Activated T-helper 1 cell treated with anti-CD3 and anti-CD28 coated beads, Interleukin-2, amount 50 U/mL, for 16 hours (primary cell): ENCODE data around the gene SOX15.

Experiments used
- DNase-seq, 2 donors: peaks; one replicate each; pipeline ENCODE4 v3.0.0-alpha.2; 2020; ENCODE audit warnings: low read depth in 1 of 2, low spot score in 1 of 2

Gene SOX15

DNA sequence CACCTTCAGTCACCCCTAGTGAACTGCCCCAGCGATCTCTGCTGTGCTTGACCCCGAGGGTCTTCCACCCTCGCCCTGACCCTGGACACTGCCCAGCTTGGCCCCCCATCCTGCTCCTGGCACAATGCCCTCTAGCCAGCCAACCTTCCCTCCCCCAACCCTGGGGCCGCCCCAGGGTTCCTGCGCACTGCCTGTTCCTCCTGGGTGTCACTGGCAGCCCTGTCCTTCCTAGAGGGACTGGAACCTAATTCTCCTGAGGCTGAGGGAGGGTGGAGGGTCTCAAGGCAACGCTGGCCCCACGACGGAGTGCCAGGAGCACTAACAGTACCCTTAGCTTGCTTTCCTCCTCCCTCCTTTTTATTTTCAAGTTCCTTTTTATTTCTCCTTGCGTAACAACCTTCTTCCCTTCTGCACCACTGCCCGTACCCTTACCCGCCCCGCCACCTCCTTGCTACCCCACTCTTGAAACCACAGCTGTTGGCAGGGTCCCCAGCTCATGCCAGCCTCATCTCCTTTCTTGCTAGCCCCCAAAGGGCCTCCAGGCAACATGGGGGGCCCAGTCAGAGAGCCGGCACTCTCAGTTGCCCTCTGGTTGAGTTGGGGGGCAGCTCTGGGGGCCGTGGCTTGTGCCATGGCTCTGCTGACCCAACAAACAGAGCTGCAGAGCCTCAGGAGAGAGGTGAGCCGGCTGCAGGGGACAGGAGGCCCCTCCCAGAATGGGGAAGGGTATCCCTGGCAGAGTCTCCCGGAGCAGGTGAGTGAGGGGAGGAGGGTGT is 31.2 kb downstream of the SOX15 start, which contains the start of gene TNFSF13:
TSS of gene TNFSF13 (plus strand) at position 207 of the 776 bp plus-strand sequence. CDS start at position 497, 290 bp downstream.
- DNase-seq, result no peak

GRCh38 chr17:7557775-7558543 is 31.9 kb downstream of the SOX15 start:
- DNase-seq, result no peak

DNA sequence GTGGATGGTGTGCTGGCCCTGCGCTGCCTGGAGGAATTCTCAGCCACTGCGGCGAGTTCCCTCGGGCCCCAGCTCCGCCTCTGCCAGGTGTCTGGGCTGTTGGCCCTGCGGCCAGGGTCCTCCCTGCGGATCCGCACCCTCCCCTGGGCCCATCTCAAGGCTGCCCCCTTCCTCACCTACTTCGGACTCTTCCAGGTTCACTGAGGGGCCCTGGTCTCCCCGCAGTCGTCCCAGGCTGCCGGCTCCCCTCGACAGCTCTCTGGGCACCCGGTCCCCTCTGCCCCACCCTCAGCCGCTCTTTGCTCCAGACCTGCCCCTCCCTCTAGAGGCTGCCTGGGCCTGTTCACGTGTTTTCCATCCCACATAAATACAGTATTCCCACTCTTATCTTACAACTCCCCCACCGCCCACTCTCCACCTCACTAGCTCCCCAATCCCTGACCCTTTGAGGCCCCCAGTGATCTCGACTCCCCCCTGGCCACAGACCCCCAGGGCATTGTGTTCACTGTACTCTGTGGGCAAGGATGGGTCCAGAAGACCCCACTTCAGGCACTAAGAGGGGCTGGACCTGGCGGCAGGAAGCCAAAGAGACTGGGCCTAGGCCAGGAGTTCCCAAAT is 32.6 kb downstream of the SOX15 start:
- no peak for DNase-seq

GRCh38 chr17:7556627-7557026 is 33.3 kb downstream of the SOX15 start:
- DNase-seq, result no peak

DNA sequence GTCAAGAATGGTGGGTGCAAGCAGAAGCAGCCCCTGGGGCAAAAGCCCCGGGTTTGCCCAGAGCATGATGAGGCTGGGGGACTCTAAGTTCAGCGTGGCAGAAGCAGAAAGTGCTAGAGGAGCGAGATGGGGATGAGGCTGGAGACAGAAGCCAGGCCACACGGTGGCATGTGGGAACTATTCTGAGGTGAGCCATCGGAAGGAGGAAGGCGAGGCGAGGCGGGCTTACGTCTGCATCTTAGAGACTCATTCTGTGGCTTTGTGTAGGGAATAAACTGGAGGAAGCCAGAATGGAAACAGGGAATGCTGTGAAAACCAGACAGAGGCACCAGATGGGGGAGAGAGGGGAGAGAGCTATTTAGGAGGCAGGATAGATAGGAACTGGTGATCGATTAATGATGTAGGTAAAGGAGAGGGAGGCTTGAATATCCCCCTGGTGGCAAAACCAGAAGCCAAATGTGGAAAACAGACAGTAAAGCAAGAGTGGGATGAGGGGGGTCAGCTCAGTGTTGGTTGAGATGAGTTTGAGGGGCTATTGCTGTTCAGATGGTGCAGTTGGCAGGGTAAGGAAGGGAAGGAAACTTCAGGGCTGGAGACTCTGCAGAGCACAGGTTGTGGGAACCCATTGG is 34.5 kb downstream of the SOX15 start:
- DNase-seq, result no peak

DNA sequence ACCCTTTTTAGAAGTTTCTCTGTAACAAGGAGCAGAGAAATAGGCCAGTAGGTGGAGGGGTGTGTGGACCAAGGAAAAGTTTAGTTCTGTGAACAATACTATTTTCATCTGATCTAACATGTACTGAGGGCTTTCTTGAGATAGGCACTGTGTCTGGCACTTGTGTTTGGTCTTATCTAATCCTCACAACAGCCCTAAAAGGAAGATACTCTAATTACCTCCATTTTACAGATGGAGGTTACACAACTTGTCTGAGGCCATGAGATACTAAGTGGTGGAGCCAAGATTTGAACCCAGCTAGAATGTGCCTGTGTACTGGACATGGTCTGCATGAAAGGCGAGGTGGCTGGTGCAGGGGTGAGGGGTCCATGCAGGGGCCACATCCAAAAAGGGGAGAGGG is 36.5 kb downstream of the SOX15 start:
- DNase-seq, result no peak

DNA sequence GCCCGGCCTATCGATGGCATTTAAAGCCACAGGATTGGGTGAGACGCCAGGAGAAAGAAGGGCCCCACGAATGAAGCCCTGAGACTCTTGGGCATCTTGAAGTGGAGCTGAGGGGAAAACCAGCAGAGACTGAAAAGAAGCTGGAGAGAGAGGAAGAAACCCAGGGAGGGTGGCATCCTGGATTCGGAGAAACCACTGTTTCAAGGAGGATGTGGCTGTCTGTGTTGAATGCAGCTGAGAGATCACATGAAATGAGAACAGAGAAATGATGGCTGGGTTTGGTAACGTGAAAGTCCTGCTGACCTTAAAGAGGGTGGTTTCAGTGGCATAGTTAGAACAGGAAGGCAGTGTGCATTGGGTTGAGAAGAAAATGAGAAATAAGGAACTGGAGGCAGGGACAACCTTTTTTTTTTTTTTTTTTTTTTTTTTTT is 37.3 kb downstream of the SOX15 start:
- DNase-seq, result no peak

DNA sequence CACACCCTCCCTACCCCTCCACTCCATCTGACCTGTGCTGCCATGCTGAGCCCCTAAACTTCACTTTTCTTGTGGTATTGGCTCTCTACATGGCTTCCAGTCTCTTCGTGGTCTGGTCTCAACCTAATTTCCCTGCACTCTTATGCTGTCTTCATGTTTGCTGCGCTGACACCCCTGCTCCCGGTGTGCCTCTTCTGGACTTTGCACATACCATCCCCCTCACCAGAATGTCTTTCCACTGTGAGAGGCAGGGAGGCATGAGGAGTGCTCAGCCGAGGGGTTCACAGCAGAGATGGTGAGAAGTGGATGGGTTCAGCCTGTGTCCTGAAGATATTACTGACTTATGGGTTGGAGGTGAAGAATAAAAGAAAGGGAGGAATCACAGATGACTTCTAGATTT is 38.5 kb downstream of the SOX15 start:
- no peak for DNase-seq

DNA sequence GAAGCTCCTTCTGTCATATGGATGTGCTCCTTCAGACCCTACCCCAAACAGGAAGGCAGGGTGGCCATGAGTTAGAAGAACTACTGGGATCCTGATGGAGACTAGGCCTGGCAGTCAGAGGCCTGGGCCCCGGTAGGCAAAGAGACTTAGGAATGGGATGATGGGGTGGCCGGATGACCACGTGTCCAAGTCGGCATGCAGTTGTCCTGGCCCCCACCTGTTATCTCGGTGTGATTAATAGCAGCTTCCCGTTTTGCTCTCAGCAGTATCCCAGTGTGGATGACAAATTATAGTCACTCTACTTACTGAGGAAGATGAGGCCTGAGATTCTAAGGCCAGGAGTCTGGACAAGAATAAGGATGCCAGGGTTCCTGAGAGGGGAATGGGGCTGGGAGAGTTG is 39.5 kb downstream of the SOX15 start:
- DNase-seq, result no peak

DNA sequence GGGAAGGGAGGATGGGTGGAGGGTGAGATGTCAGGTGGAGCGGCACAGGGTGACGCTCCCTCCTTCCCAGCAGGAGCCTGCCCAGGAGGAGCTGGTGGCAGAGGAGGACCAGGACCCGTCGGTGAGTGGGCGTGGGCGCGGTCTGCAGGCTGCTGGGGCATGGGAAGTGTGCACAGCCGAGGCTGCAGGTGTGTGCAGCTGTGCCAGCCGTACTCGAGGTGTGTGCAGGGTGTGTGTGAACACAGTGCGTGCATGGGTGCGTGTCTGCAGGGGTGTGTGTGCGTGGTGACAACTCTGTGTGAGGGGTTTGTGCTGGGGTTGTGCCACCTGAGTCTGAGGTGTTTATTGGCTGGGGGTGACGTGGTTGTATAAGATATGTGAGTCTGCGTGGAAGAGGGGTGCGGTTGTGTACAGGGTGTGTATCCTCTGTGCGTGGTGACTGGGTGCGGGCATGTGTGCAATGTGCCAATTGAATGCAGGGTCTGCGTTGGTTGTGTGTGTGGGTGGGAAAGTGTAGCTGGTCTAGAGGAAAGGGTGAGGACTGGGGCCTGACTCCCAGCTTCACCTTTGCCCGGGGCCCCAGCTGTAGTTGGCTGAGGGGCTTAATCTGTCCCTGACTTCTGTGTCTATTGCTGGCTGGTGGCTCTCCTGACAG is 40.4 kb downstream of the SOX15 start:
- DNase-seq, result peak in 1 of 2 donors; percentile 17

DNA sequence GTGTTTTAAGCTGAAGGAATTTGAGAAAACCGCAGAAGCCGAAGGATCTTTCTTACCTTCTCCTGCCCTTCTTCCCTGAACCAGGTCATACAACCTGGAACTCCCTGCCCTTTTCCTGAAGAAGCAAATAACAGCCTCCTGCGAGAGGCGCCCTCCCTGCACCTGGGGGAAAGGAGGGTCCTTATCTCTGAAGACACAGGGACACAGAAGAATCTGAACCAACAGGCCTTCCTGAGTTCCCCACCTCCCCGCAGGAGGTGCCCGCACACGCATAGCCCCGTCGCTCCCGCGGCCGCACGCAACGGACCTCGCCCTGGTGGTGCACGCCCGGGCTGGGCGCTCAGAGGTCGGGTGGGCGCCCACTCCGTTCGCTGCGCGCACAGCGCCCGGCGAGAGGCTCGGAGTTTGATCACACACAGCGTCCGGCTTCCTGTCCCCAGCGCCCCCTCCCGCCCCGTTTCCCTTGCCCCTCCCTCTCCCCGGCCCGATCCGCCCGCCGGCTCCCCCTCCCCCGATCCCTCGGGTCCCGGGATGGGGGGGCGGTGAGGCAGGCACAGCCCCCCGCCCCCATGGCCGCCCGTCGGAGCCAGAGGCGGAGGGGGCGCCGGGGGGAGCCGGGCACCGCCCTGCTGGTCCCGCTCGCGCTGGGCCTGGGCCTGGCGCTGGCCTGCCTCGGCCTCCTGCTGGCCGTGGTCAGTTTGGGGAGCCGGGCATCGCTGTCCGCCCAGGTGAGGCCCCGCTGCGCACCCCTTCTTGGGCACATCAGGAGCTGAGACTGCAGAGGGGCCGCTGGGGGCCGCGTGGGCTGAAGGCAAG is 41.1 kb downstream of the SOX15 start, which contains the start of gene TNFSF12:
TSS of gene TNFSF12 (plus strand) at position 474 of the 816 bp plus-strand sequence. CDS start at position 570, 96 bp downstream.
- DNase-seq, result peak; percentile 27 to 44

- DNase-seq, result no peak
These were observed 45.0 kb downstream of the SOX15 start for GRCh38 chr17:7544911-7545310.

DNA sequence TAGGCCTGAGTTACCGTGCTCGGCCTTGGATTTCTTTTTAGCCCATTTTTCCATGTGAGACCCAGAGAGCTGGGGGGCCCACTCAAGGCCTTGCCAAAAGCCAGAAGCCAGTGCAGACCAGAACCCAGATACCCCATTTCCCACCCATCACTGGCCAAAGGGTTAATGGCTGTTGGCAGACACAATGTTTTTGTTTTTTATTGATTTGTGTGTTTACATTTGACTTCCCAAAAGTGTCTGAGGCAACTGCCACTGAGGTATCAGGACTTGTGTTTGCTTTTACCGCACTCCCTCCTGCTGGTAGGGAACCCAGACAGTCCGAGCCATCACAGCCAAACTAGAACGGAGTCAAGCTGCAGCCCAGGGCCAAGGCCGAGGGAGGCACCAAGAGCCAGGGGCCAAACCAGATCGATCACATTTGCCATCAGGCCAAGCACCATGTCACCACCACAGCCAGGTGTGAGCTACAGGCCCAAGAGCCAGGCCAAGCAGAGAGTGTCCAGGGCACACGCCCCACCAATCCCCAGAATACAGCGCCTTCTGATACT is 48.7 kb downstream of the SOX15 start:
- no peak for DNase-seq

- no peak for DNase-seq
These were observed 50.9 kb downstream of the SOX15 start for GRCh38 chr17:7538891-7539545.
